Umbilical cord (tissue), 2 donors: ENCODE results near the gene EEA1. TPM values are rescaled to one million over a fixed set of nuclear protein-coding genes. Genes with fewer than 3 reads are reported as not detected.
"Not testable (repeated sequence)": the region's sequence is repeated elsewhere in the genome, so short reads cannot be mapped to it uniquely, and the experiment has no call there.

Experiments
- DNase-seq: peaks from one replicate; pipeline ENCODE4 v3.0.0-alpha.2; 2015; ENCODE audit warnings: low spot score
- total RNA-seq: library from RNA; depleted of rRNA; stranded (reverse); fragments of >200 nt; gene quantifications from one replicate; pipeline ENCODE4 v1.2.3, GENCODE V29; 2014; ENCODE audit warnings: low replicate concordance; ENCODE audit not compliant: insufficient read depth

EEA1 gene
- total RNA-seq, result 28.2 TPM

DNA sequence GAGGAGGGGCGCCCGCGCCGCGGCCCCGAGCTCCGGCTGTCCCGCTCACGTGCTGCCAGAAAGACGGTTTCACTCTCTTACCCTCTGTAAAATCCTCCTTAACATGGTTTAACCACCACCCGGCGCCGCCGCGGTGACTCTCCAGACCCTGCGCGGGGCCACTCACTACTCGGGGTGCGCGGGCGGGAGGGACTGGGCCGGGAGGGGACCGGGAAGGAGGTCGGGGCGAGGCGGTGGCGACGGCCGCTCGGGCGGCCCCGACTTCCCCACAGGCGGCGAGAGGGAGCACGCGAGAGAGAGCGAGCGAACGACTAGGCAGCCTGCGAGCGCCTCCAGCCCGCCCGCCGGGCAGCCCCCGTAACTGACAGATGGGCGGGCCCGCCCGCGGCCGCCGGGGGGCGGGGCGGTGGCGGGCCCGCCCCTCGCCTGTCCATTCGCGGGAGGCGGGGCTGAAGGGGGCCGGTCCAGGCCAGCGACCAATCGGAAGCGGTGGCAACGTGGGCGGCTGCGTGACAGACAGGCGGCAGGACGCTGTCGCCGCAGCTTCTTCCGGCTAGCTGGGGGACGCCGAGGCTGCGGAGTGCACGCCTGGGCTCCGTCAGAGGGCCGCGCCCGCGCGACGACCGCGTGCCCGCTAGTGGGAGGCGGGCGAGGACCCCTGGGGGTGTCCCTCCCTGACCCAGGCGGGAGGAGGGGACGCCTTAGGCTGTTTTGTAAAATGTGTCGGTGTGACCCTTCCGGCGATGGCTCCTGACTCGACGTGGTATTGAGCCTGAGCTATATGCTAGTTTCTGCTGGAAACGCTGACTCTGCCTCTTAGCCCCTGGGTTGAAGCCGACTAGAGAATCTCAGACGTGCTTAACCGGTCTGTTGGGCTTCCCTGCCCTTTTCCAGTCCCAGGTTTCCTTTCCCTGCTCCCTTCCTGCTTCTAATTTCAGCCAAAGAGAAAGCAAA, at the start of gene EEA1:
Gene EEA1, minus strand, starts transcription at position 334 of the 954 bp plus-strand sequence. Its CDS starts 229 bp downstream, at position 105.
- DNase-seq, result peak; percentile 98

DNA sequence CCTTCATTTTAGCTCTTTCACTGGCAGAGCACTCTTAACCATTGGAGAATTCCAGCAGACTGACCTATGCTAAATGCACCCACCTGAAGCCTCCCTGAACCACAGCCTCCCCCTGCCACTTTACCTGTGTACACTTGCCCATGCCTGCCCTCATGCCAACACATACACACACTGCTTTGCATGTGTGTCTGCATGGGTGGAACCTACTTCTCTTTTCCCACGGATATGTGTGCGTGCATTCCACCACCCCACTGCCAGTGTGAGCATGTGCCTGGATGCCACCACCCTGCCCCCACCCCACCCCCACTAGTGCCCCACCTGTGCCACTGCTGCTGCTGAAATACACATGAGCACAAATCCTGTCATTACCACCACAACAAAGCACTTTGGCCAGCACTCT, 49.5 kb upstream of the EEA1 start:
- no peak for DNase-seq

DNA sequence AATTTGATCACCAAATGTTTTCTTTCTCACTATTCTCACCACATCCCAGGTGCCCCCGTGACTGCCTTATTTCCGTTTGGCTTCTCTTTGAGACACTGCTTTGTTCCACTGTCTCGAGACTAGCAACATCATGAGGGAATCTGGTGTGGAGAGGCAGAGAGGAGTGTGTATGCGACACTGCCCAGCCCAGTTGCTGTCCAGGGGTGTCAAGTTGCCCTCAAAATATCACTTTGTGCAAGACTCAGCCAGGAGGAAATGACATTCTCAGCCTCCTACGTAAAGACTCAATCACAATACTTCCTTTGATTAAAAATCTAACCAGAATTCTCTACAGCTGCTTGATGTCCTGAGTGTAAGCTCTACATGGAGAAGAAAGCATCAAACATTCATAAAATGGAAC, 48.2 kb upstream of the EEA1 start:
- no peak for DNase-seq

- DNase-seq, result no peak
Observed at GRCh38 chr12:92974759-92975158, 45.7 kb upstream of the EEA1 start.

GRCh38 chr12:92973614-92974013, 44.5 kb upstream of the EEA1 start:
- DNase-seq, result no peak

- DNase-seq, result peak; percentile 58
Observed at GRCh38 chr12:92971859-92972524, 42.9 kb upstream of the EEA1 start.

- DNase-seq, result no peak
Observed at GRCh38 chr12:92968176-92968813, 39.2 kb upstream of the EEA1 start.

- not testable (repeated sequence) for DNase-seq
Observed at GRCh38 chr12:92964378-92964777, 35.3 kb upstream of the EEA1 start.

DNA sequence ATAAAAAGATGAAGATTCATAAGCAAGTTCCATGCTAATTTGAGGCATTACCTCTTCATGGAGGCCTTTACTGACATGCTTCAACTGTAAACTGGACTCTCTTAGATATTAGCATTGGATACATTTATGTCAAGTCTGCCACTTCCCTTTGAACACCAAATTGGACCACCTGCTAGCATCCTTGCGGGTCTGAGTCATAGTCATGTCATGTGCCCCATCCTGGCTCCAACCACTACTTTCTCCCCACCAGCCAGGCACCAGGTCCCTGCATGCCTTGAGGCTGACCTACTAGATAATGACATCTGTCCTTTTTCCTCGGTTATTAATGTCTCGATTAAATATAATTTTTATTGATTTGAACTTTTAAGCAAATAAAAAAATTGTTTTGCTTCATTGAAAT, 32.9 kb upstream of the EEA1 start:
- DNase-seq, result no peak

- no peak for DNase-seq
Observed at GRCh38 chr12:92955997-92956663, 27.0 kb upstream of the EEA1 start.

- no peak for DNase-seq
Observed at GRCh38 chr12:92953747-92954146, 24.7 kb upstream of the EEA1 start.

DNA sequence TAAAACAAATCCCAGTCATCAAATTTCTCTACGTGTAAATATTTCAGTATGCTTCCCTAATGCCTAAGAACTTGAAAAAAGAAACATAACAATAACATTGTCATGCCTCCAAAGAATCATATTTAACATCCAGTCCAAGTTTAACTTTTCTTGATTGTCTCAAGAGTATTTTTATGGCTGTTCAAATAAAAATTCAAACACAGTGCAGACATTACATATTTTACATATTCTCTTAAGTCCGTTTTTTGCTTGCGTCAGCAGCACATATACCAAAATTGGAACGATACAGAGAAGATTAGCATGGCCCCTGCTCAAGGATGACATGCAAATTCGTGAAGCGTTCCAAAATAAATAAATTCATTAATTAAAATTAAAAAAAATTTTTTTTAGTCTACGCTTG, 23.3 kb upstream of the EEA1 start:
- DNase-seq, result peak; percentile 68

GRCh38 chr12:92951006-92951405, 21.9 kb upstream of the EEA1 start:
- DNase-seq, result no peak

DNA sequence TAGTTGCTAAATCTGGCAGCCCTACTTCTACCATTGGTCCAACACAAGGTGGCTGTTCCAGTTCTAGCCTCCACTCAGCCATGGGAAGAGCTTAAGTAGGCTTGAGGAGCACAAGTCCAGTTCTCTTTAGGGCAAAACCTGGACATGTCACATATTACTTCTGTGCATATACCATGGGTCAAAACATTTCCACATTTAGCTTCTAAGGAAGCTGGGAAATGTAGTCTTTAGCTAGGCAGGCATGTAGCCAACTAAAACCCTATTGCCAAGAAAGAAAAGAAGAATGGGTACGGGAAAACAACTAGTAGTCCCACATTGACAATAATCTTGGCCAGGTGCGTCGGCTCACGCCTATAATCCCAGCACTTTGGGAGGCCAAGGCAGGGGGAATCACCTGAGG, 20.9 kb upstream of the EEA1 start:
- no peak for DNase-seq

GRCh38 chr12:92949466-92949865, 20.4 kb upstream of the EEA1 start:
- DNase-seq, result no peak

DNA sequence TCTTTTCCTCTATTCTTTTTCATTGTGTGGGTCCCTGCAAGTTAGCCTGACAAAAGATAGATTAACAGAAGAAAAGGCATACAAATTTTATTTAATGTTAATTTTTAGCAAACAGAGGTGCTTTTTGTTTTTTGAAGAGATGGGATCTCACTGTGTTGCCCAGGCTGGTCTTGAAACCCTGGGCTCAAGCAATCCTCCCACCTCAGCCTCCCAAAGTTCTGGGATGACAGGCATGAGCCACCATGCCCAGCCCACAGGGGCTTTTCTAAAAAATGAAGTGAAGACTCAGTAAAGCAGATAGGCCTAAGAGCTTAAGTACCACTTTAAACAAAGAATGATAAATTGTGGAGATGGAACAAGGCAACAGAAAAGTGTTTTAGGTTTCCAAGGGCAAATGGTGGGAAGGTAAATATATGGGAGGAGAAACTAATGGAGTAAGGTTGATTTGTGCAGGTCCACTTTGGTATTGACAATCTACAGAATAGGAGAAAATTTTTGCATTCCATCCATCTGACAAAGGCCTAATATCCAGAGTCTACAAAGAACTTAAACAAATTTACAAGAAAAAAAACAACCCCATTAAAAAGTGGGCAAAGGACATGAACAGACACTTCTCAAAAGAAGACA, 18.6 kb upstream of the EEA1 start:
- DNase-seq, result no peak

- no peak for DNase-seq
Observed at GRCh38 chr12:92945659-92946220, 16.6 kb upstream of the EEA1 start.

DNA sequence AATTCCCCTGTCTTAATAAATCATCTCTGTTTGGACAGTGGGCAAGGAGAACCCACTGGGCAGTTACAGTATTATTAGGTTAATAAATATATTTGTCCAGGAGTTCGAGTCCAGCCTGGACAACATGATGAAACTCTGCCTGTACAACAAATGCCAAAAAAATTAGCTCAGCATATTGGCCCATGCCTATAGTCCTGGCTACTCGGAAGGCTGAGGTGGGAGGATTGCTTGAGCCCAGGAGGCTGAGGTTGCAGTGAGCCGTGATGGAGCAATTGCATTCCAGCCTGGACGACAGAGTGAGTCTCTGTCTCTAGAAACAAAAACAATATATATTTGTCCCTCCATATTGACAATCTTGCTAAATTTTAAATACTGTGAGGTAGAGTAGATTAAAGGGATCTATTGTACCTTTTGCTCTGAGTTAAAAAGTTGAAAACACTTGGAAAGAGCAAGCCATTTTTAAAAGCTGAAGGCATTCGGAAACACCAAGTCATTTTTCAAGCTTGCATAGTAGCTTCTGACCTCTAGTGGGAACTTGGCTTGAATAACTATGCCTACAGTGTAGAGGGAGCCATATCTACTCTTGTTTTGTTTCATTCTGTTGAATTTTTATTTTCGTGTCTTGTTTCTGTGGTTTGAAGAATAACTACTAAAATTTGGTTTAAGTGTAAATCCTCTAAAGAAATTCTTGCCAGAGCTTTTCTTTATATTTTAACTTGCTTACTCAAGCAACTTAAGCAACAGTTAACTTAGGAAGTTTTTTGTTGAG, 14.6 kb upstream of the EEA1 start:
- no peak for DNase-seq

DNA sequence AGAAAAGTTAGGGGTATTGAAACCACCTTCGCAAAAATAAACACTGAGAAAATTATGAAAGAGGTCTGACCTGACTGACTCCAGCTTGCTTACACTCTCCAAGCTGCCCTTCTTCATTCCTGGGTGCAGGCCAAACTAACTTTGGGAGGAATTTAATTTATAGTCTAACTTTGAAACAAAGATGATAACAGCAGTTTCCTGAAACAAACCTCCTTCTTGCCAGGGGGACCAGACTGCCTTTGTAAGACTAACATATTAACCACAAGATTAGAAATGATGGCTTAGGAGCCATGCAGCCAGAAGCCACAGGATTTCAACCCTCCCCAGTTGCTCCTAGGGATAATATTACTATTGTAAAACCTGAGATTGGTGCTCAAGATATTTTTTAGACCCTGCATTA, 13.8 kb upstream of the EEA1 start:
- DNase-seq, result peak; percentile 86

DNA sequence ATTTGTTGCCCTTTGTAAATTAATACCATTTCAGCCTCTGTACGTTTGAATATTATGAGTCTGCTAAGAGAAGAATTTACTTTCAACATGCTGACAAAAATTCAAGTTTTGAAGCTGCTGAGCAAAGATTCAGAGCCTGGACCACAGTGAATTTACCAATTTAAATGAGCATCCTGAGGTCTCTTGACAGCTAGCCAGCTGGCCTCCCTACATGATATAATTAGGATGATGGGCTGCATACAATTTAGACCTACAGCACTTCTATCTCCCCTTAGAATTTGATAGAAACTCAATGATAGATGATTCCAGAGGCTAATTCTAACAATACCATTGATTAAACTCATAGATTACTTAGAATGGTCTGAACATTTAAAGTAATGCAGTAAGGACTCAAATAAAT, 10.0 kb upstream of the EEA1 start:
- DNase-seq, result no peak
